Activated effector memory CD4-positive, alpha-beta T cell treated with Interleukin-2 at 50 U/mL for 16 hours (primary cell): ENCODE data around the gene PARPBP.
"Not testable (repeated sequence)": the region's sequence is repeated elsewhere in the genome, so short reads cannot be mapped to it uniquely, and the experiment has no call there.

Experiments used
- DNase-seq: peaks from one replicate; pipeline ENCODE4 v3.0.0-alpha.2; 2020

The PARPBP gene

DNA sequence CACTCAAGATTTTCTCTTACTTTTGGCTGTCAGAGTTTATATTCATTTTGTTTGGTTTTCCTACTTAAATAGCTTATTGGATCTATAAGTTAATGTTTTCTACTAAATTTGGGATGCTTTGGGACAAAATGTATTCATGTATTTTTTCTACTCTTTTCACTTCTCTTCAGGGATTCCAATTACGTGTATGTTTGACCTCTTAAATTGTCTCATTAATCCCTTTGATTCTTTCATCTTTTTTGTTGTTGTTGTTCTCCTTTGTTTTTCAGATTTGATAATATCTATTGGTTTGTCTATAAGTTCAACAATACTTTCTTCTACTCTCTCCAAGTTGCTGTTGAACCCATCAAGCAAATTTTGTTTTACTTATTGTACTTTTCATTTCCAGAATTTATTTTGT lies 43.4 kb downstream of the PARPBP start:
- DNase-seq, result no peak

DNA sequence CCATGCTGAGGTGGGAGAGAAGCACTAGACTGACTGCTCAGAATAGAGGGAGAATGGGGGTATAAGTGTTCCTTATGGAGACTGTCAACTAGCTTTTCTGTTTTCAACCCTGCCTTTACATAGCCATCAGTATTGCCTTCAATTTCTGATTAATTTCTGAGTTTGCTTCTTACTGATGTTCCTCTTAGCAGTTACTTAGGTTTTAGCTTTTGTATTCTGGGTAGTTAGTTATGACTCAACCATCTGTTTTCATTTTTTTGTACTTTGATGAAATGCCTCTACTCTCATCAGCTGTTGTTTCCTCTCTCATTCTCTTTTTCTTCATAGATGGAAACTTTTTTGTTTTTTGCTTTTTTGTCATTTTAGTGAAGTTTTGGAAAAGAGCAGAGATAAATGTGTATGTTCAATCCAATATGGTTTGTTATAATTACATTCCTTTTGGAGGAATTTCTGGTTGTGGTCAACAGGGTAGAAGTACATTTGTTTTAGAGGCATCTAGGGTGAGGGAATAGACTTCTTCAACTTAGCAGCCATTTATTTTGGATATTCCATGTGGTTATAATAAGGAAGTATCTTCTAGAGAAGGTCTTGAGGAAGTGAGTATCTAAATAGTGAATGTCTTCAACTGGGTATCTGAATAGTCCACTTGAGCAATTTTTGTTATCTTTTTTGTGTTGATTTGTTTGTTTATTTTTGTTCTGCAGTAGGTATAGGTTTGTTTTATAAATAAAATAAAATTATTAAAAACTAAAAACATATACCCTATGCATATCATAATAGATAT lies 48.0 kb downstream of the PARPBP start:
- DNase-seq, result no peak

DNA sequence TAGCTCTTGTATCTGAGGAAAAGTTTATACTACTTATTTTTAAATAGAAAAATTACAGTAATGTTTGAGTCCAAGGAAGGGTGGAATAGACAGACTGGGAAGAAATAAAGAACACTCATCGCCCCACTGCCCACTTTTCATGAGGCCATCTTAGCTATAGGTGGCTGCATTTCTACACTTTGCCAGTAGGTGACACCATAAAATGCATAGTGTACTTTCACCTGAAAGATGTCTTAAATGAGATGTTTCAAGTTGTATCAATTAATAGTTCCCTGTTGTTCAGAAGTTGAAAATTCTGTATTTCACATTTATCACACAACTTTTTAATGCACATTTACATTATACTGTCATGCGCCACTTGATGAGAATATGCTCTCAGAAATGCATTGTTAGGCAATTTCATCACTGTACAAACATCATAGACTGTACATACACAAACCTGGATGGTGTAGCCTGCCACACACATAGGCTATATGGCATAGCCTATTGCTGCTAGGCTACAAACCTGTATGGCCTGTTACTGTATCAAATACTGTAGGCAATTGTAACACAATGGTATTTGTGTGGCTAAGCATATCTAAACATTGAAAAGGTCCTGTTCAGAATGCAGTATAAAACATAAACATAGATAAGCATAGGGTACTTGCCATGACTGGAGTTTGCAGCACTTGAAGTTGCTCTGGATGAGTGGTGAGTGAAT lies 50.1 kb downstream of the PARPBP start:
- DNase-seq, result no peak

DNA sequence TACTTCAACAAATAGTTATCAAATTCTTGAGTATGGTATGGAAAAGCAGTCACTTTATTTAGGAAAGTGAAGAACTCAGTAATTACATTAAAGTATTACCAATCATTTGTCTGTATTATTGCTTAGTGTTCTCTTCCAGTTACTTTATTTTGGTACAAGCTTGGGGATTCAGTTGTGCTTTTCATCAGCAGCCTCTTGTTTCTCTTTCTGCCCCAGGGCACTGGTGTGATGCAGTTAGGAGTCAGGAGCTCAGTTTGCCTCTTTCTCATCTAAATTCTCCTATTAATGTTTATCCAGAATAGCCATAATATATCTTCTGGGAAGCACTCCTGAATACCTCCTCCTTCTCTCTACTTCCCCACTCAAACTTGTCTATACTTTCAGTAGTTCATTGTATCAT lies 52.0 kb downstream of the PARPBP start:
- DNase-seq, result no peak

DNA sequence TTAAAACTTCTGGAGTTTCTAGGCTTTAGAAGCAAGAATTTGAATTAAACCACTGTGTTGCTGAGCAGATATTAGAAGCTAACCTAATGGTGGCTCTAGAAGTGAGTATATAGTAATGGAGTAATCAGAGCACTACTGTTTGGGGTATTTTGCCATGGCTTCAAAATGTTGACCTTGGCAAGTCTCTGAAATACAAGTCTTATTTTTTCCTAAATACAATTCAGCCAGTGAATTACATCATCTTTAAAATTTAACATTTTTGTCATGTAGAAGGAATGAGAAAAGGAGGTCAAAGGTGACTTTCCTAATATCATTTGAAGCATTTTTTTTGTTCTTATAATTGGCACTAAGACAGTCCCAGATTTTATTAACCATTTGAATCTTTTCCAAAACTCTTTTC lies 52.5 kb downstream of the PARPBP start:
- no peak for DNase-seq

DNA sequence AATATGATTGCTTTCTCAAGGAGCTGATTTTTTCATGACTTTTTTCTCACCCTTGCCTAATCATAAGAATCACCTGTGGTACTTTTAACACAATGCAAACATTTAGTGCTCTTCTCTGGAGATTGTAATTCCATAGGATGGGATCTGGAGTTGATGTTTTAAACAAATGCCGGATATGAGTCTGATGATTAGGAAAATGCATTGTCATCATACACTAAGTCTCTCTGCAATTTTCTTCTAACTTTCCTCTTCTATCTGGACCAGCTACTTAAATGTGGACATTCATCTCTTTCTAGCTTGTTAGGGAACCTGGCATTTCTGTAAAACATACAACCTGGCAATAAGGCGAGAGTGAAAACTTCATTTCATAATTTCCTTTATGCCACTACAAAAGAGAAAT lies 54.1 kb downstream of the PARPBP start:
- no peak for DNase-seq

DNA sequence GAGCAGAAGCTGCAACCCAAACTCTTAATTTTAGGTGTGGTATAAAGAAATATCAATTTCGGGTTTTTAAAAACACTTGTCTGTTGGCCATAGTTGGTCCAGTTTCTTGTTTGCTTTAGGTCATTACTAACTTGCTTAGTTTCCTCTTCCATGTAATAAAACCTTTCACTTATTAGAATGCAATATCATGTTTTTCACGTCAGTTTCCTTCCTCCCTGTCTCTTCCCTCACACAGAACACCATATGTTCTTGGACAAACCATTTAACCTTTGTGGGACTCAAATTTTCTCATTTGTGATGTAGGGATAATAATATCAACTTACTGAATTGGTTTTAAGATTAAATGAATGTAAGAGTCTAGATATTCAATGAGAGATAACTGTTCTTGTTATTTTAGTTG lies 54.8 kb downstream of the PARPBP start:
- DNase-seq, result no peak

DNA sequence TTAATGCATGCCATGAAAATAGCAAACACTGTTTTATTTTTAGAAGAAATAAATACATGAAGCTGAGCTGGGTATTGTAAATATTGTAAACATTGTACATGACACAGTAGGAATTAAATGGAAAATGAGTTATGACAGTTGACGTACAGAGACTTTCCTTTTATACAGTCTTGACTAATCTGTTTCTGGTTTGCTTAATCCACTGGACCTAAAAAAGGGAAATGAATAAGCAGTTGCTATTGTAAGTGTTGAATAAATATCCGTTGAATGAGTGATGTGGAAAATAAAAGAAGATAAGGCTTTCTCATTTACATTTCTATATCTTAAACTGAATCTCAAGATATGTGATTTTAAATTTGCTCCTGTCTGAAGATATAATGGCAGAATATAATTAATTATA lies 62.7 kb downstream of the PARPBP start:
- no peak for DNase-seq

DNA sequence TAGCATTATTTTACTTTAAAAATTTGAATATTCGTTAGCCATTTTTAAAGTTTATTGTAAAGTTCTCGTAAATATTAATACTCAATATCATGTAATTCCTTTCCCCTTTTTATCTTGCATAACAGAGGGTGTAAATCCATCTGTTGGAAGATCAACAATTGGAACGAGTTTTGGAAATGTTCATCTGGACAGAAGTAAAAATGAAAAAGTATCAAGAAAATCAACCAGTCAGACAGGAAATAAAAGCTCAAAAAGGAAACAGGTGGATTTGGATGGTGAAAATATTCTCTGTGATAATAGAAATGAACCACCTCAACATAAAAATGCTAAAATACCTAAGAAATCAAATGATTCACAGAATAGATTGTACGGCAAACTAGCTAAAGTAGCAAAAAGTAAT lies 75.8 kb downstream of the PARPBP start:
- no peak for DNase-seq

DNA sequence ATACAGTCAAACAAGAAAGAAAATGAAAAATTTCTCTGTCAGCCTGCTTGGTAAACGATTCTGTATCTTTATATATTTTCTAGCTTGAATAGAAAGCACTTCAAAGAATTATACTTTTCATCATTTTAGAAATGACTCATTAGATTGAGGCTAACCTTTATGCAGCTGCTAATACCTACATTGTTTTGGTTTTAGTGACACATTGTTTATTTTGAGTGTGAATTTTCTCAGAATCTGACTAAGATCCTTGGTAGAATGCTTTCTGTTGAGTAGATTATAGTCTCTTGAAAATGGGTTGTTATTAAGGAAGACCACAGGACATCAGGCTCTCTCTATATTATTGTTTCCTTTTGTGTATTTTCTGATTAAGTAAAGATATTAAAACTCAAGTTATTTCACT lies 77.8 kb downstream of the PARPBP start, which contains the start of gene PMCH:
Gene PMCH (minus strand): TSS at position 45 of the 400 bp plus-strand sequence. CDS start 63 bp downstream, outside the sequence.
- DNase-seq, result no peak

DNA sequence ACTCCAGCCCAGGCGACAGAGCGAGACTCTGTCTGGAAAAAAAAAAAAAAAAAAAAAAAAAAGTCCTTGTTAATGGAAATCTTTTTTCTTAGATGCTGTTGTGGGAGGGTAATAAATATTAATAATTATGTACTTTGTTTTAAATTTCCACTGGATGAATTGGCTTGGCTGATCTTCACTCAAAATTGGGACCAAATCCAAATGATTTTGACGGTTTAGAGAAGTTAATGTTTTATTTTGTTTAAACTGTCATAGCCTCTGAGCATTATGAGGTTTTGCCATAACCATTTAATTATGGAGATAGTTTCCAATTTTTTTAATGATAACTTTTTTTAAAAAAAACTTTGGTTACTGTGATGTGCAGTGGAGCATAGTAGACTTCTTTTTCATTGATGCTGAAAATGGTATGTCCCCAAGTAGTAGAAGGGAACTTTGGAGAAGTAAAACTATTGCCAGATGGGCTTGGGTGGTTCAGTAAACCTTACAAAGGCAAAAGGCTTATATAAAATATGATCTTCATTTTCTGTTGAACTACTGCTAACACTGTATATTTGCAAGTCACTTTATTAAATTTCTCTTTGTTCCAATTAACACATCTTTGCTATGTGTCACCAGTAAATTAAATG lies 81.6 kb downstream of the PARPBP start:
- no peak for DNase-seq

DNA sequence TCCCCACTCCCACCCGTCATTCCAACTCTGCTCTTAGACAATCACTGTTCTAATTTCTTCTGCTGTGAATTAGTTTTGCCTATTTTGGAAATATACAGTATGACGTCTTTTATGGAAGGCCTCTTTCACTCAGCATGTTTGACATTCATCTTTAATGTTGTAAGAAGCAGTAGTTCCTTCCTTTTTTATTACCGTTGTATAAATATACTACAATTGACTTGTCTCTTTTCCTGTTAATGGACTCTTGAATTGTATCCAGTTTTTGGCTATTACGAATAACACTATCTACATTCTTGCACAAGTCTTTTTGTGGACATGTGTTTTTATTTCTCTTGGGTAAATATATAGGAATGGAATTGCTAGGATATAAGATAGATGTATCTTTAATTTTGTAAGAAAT lies 82.6 kb downstream of the PARPBP start:
- DNase-seq, result no peak

DNA sequence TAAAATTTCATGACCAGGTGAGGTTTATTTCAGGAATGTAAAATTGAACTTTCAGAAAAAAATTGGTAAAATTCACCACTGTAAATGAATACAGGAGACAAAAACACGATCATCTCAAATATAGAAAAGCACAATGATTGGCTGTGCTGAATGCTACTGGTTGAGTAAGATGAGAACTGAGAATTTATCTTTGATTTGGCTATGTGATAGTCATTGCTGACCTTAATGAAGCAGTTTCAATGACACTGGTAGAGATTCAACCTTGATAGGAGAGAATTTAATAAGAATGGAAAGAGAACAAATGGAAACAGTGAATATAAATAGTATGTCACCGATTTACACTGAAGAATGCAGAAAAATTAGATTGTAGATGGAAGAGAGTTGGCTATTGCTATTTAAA lies 84.0 kb downstream of the PARPBP start:
- no peak for DNase-seq

DNA sequence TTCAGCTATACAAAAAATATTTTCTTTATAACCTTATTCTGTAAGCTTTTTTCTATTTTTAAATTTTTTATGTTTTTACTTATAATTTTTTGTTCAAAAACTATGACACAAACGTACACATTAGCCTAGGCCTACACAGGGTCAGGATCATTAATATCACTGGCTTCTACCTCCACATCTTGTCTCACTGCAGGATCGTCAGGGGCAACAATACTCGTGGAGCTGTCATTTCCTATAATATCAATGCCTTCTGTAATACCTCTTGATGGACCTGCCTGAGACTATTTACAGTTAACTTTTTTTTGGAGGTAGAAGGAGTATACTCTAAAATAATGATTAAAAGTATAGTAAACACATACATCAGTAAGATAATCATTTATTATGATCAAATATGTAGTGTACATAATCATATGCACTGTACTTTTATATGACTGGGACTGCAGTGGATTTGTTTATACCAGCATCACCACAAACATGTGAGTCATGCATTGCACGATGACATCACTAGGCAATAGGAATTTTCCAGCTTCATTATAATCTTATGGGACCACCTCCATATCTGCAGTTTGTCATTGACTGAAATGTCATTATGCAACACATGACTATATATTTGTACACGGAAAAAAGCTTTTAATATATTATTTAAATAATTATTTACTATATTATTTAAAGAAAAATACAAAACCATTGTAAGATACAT lies 96.2 kb downstream of the PARPBP start:
- no peak for DNase-seq

DNA sequence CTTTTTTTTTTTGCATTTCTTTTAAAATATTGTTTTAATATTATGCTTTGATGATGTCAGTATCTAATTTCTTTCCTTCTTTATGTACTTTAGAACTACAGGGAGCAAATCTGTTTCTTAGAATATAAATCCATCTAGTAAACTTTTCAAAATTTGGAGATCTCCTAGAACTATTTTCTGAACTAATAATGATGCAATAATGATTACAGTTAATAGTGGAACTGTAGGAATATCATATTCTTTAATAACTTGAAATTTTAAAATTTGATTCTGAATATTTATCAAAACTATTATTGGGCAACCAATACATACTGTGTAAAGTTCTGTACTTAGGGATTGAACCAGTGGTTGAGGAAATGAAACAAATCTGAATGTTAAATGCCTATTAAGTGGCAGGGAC lies 100.8 kb downstream of the PARPBP start:
- DNase-seq, result no peak

DNA sequence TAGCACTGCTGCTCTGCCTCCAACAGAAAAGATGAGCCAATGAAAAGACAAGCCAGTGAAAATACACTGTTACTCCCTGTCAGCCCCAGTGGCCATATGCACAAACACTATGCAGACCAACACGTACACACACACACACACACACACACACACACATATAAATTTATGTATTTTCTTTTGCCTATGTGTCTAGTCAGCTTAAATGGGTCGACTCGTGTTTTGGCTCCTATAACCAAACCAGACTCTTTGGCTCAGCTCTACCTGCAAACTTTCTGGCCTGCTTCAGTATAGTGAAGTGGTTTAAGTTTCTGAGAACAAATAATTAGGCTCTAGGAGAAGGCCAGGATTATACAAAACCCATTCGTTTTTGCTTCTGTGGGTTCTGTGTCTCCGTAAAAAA lies 108.0 kb downstream of the PARPBP start:
- DNase-seq, result no peak

DNA sequence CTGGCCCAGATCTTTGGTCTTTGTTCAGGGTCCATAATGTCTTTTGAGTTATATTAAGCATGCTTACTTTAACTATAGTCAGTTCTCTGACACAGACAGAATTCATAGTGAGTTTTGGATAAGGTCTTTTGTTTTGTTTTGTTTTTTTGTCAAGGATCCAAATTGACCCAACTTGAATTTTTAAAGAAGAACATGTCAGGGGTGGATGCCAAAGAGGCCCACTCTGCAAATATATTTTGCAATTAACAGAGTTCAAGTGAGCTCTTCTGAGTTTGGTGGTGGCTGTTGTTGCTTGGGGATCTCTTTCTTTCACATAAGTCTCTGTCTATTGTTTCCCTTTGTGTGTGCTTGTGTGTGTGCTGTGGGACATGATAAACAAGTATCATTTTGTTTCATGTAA lies 112.1 kb downstream of the PARPBP start:
- DNase-seq, result no peak

DNA sequence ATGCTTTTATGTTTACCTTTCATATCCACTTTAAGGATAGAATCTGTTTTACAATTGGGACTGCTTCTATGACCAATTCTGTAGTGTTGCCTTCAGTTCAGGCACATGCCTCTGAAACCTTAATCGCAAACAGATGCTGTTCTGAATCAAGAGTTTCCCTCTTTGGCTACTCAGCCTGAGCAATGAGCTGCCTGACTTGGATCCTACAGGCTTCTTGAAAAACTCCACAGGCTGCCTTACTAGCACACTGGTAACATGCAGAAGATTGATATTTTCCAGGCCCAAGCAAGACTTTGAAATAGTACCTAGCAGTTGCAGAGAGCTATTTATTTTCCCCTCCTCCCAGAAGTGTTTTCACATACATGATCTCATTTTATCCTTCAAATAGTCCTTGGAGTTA lies 112.5 kb downstream of the PARPBP start:
- no peak for DNase-seq

DNA sequence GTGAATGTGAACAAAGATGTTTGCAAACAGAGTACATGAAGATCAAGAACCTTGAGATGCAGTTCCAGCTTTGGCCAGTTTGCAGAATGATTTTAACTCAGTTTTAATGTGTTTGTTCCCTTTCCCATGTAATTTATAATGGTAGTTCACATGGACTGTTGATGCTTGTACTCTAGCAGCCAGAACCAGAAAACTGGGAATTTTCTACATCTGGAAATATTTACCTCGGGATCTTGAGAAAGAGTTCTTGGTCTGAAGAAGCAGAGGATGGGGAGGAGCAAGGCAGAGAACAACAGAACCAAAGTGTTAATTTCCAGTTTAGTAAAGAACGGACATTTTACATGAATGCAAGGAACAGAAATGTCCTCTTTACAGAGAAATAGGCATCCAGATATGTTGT lies 114.6 kb downstream of the PARPBP start:
- no peak for DNase-seq

DNA sequence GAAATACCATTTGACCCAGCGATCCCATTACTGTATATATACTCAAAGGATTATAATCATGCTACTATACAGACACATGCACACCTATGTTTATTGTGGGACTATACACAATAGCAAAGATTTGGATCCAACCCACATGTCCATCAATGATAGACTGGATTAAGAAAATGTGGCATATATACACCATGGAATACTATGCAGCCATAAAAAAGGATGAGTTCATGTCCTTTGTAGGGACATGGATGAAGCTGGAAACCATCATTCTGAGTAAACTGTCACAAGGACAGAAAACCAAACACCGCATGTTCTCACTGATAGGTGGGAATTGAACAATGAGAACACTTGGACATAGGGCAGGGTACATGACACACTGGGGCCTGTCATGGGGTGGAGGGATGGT lies 120.9 kb downstream of the PARPBP start:
- not testable (repeated sequence) for DNase-seq
